ENCODE data around the gene ADAMTS17.

The ADAMTS17 gene

GRCh38 chr15:100202309-100202960, 139.3 kb downstream of the ADAMTS17 start:
- H3K27ac ChIP-seq = no peak overlapping the region
- no peak for TF ChIP-seq ZFX (IDR thresholded peaks at IDR 0.05)
- TF ChIP-seq, protein P1, sequence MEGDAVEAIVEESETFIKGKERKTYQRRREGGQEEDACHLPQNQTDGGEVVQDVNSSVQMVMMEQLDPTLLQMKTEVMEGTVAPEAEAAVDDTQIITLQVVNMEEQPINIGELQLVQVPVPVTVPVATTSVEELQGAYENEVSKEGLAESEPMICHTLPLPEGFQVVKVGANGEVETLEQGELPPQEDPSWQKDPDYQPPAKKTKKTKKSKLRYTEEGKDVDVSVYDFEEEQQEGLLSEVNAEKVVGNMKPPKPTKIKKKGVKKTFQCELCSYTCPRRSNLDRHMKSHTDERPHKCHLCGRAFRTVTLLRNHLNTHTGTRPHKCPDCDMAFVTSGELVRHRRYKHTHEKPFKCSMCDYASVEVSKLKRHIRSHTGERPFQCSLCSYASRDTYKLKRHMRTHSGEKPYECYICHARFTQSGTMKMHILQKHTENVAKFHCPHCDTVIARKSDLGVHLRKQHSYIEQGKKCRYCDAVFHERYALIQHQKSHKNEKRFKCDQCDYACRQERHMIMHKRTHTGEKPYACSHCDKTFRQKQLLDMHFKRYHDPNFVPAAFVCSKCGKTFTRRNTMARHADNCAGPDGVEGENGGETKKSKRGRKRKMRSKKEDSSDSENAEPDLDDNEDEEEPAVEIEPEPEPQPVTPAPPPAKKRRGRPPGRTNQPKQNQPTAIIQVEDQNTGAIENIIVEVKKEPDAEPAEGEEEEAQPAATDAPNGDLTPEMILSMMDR (conservative IDR thresholded peaks at IDR 0.05) = no peak

- TF ChIP-seq ZFX (IDR thresholded peaks at IDR 0.05) = no peak
- TF ChIP-seq, protein P1 (conservative IDR thresholded peaks at IDR 0.05) = no peak
- H3K27ac ChIP-seq = no peak overlapping the region
Measured at GRCh38 chr15:100201376-100202280, 140.1 kb downstream of the ADAMTS17 start.

- H3K27ac ChIP-seq = no peak overlapping the region
- no peak for TF ChIP-seq ZFX (IDR thresholded peaks at IDR 0.05)
- TF ChIP-seq, protein P1 (conservative IDR thresholded peaks at IDR 0.05) = no peak
Measured at GRCh38 chr15:100200287-100200880, 141.4 kb downstream of the ADAMTS17 start.

DNA sequence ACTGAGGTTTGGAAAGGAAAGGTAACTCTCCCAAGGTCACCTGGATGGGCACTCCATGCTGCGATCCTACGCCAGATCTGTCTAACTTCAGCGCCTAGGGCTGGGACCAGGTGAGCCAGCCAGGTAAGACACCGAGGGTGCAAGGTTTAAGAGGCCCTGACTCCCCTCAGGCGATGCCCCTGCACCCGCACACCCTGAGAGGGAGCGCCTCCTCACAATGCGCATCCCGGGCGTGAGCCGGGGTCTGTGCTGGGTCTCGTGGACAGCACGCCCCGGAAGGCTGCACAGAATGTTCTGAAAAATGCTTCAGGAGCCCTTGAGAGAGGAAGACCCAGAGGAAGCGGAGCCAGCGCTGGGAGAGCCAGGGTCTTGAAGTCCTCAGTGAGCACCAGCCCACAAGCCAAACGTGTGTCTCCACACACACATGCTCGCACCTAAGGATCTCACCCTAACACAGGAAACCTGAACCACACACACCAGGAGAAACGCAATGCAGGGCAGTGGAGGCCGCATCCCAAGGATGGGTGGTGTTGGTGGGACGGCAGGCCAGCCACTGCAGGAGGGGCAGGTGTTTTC, 142.0 kb downstream of the ADAMTS17 start:
- TF ChIP-seq, protein P1 (conservative IDR thresholded peaks at IDR 0.05) = no peak
- no peak for TF ChIP-seq ZFX (IDR thresholded peaks at IDR 0.05)
- no peak overlapping the region for H3K27ac ChIP-seq

GRCh38 chr15:100198442-100198841, 143.3 kb downstream of the ADAMTS17 start:
- TF ChIP-seq, protein P1 (conservative IDR thresholded peaks at IDR 0.05) = no peak
- no peak for TF ChIP-seq ZFX (IDR thresholded peaks at IDR 0.05)
- no peak overlapping the region for H3K27ac ChIP-seq

- TF ChIP-seq ZFX (IDR thresholded peaks at IDR 0.05) = no peak
- TF ChIP-seq, protein P1 (conservative IDR thresholded peaks at IDR 0.05) = no peak
- H3K27ac ChIP-seq = no peak overlapping the region
Measured at GRCh38 chr15:100196326-100197058, 145.3 kb downstream of the ADAMTS17 start.
